Measurements from ENCODE around the gene SRGAP3.
A peak's percentile ranks its signal among the peaks of the same experiment; 100 is the strongest.
"Not testable (repeated sequence)": the region's sequence is repeated elsewhere in the genome, so short reads cannot be mapped to it uniquely, and the experiment has no call there.

SRGAP3 gene

GRCh38 chr3:9249273-9250192, at the start of gene SRGAP3:
TSS of gene SRGAP3 (minus strand) at chr3:9249646. CDS start at chr3:9248951, 695 bp downstream.
- peak; percentile 92 for DNase-seq

- peak; percentile 29 for DNase-seq
These were observed 48.8 kb upstream of the SRGAP3 start for GRCh38 chr3:9298236-9298635.

- DNase-seq, result no peak
These were observed 46.8 kb upstream of the SRGAP3 start for GRCh38 chr3:9296241-9296640.

GRCh38 chr3:9295007-9295406, 45.6 kb upstream of the SRGAP3 start:
- no peak for DNase-seq

GRCh38 chr3:9293953-9294352, 44.5 kb upstream of the SRGAP3 start:
- not testable (repeated sequence) for DNase-seq

GRCh38 chr3:9293076-9293475, 43.6 kb upstream of the SRGAP3 start:
- peak; percentile 11 for DNase-seq

- DNase-seq, result no peak
These were observed 43.1 kb upstream of the SRGAP3 start for GRCh38 chr3:9292516-9292915.

GRCh38 chr3:9291821-9292410, 42.5 kb upstream of the SRGAP3 start:
- DNase-seq, result no peak

GRCh38 chr3:9290566-9290965, 41.1 kb upstream of the SRGAP3 start:
- DNase-seq, result no peak

GRCh38 chr3:9281533-9281932, 32.1 kb upstream of the SRGAP3 start:
- not testable (repeated sequence) for DNase-seq

- DNase-seq, result no peak
These were observed 31.2 kb upstream of the SRGAP3 start for GRCh38 chr3:9280451-9281219.

- no peak for DNase-seq
These were observed 30.5 kb upstream of the SRGAP3 start for GRCh38 chr3:9279966-9280365.

GRCh38 chr3:9278498-9278897, 29.1 kb upstream of the SRGAP3 start:
- DNase-seq, result peak; percentile 4

GRCh38 chr3:9278085-9278484, 28.6 kb upstream of the SRGAP3 start:
- DNase-seq, result no peak

GRCh38 chr3:9276761-9277370, 27.4 kb upstream of the SRGAP3 start:
- DNase-seq, result no peak

GRCh38 chr3:9271903-9272302, 22.5 kb upstream of the SRGAP3 start:
- no peak for DNase-seq

GRCh38 chr3:9270704-9271103, 21.3 kb upstream of the SRGAP3 start:
- no peak for DNase-seq

GRCh38 chr3:9266716-9267115, 17.3 kb upstream of the SRGAP3 start:
- no peak for DNase-seq

GRCh38 chr3:9260305-9260704, 10.9 kb upstream of the SRGAP3 start:
- no peak for DNase-seq

- no peak for DNase-seq
These were observed 7.6 kb upstream of the SRGAP3 start for GRCh38 chr3:9257092-9257491.

- DNase-seq, result no peak
These were observed 6.5 kb upstream of the SRGAP3 start for GRCh38 chr3:9255976-9256375.

- DNase-seq, result no peak
These were observed 5.3 kb upstream of the SRGAP3 start for GRCh38 chr3:9254764-9255163.

- DNase-seq, result no peak
These were observed 3.9 kb upstream of the SRGAP3 start for GRCh38 chr3:9253327-9253726.
